Measurements from ENCODE around the gene FHL2. TPM values are rescaled to one million over a fixed set of nuclear protein-coding genes. Genes with fewer than 3 reads are reported as not detected.

The FHL2 gene
- total and polyA plus RNA-seq, 2 of the 13 experiments (the other 11 are each of a cell fraction or from before 2014, with no cell fraction given): 1.9 to 74.8 TPM

DNA sequence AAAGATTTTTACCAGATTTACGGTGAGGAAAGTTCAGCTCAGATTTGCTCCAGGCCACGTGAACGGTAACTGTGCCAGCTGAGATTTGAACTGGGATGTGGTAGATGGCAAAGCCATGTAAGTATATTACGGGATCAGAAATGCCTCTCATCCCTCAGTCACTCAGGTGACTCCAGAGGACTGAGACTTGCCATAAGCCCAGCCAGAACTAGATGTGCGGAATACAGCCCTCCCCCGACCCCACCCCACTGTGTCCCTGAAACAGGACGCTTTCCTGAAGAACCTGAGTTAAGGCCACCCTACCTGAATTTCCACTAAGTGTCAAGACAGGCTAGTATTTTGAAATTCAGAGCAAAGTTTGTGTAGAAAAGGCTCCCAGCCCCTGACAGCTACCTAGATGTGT lies 1.3 kb upstream of the FHL2 start:
- peaks cover 0 to 16% of the 10 kb centered on the region in 2 experiments; a peak in 3 of 5 replicates for H3K27me3 ChIP-seq (ENCODE audit: control insufficient read depth in 1 of 2, insufficient read depth in 2 of 2, low read length in 2 of 2)
- BruUV-seq (replicated peaks): no TSS peak
- H3K9ac ChIP-seq (ENCODE audit: insufficient read depth, low read depth, low read length): no peak overlapping the region
- DNase-seq (ENCODE audit: low spot score) (no peak), ATAC-seq (no peak), FAIRE-seq (no peak)
- H3K4me3 ChIP-seq (replicated peaks in 1 of 3; ENCODE audit: insufficient read depth in 1 of 3, low read depth in 2 of 3, low read length in 3 of 3): no peak overlapping the region
- CTCF ChIA-PET (ENCODE audit: low intra/inter-chr PET ratio, low total read pairs): no interaction called here
- H3K4me1 ChIP-seq (ENCODE audit: insufficient read depth, low read length): peaks cover 53% of the 10 kb centered on the region
- WGBS (ENCODE audit: low lambda C conversion rate): 75% methylated on average over 7 of the region's 7 CpGs
- H3K4me2 ChIP-seq (ENCODE audit: low read depth, low read length): no peak overlapping the region
- H3K9me3 ChIP-seq (ENCODE audit: low read length): no peaks in the 10 kb centered on the region
- no peak overlapping the region for H3K27ac ChIP-seq (ENCODE audit: extremely low read length, insufficient read depth, low read length)
- TF ChIP-seq ZFP62 (CRISPR knock-in tag; IDR thresholded peaks at IDR 0.05): no peak
- TF ChIP-seq CC2D1A (CRISPR knock-in tag; IDR thresholded peaks at IDR 0.05): no peak
- POLR2A ChIA-PET: no interaction called here
- peaks cover 14% of the 10 kb centered on the region for H3K79me2 ChIP-seq (ENCODE audit: insufficient read depth, low read length)
- in situ Hi-C loops (cut with HindIII; ENCODE audit: extremely low pct_ligation_motif_present, low pct_unique_long_range_greater_than_20kb) (no loop called here), intact Hi-C loops (cut with micrococcal nuclease; ENCODE audit: unreplicated experiment) (no loop called here)
- no peaks in the 10 kb centered on the region for H3K36me3 ChIP-seq (replicated peaks in 1 of 2; ENCODE audit: control insufficient read depth in 1 of 2, insufficient read depth in 2 of 2, low read length in 2 of 2)
- no peaks in the 10 kb centered on the region for H4K20me1 ChIP-seq (ENCODE audit: insufficient read depth, low read length)
- H2AFZ ChIP-seq (ENCODE audit: low read length): no peak overlapping the region

DNA sequence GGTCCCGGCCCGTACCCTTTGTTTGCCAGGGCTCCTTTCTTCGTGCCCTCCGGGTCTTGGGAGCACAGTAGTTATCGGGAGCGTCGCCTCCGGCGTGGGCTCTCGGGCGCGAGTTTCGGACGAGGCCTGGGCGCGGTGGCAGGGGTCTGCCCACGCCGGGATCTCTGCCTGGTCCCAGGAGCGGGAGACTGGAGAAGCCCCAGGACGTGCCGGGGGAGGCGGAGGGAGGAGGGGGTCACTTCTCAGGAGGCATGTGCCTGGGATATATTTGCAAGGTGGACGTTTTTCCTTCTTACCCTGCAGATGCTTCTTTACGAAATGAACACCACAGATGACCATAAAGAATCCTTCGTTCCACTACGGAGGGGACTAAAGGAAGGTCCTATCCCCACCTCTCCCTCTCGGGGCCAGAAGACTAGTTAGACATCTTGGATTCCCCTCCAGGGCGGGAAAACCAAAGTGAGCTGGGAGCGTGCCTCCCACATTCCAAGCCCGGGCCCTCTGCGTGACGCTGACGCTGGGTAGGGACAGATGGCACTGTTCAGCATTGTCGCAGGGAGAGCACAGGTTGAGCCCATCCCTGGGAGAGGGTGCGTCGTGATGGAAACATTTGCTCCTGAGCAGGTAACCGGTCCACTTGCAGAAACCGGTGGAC lies 483 bp upstream of the FHL2 start:
- H3K79me2 ChIP-seq (ENCODE audit: insufficient read depth, low read length): peaks cover 14% of the 10 kb centered on the region
- H3K9me3 ChIP-seq (ENCODE audit: low read length): no peaks in the 10 kb centered on the region
- in situ Hi-C loops (cut with HindIII; ENCODE audit: extremely low pct_ligation_motif_present, low pct_unique_long_range_greater_than_20kb): no loop called here
- TF ChIP-seq ZNF850 (CRISPR knock-in tag; conservative IDR thresholded peaks at IDR 0.05) (0 out of 2 replicates have a peak, but pooled peaks have one; percentile 17), HOXA9 (CRISPR knock-in tag; IDR thresholded peaks at IDR 0.05; ENCODE audit: borderline replicate concordance) (0 out of 2 replicates have a peak, but pooled peaks have one; percentile 38), MAFK (conservative IDR thresholded peaks at IDR 0.05 in 1 of 2, IDR thresholded peaks at IDR 0.05 in 1 of 2; ENCODE audit: low read length in 2 of 2) (peak; percentile 80 to 82), FOXO1 (CRISPR knock-in tag; IDR thresholded peaks at IDR 0.05) (0 out of 2 replicates have a peak, but pooled peaks have one; percentile 1), ZNF776 (CRISPR knock-in tag; IDR thresholded peaks at IDR 0.05) (0 out of 2 replicates have a peak, but pooled peaks have one; percentile 7), ZNF589 (CRISPR knock-in tag; conservative IDR thresholded peaks at IDR 0.05) (no peak)
- TF ChIP-seq, protein P1, sequence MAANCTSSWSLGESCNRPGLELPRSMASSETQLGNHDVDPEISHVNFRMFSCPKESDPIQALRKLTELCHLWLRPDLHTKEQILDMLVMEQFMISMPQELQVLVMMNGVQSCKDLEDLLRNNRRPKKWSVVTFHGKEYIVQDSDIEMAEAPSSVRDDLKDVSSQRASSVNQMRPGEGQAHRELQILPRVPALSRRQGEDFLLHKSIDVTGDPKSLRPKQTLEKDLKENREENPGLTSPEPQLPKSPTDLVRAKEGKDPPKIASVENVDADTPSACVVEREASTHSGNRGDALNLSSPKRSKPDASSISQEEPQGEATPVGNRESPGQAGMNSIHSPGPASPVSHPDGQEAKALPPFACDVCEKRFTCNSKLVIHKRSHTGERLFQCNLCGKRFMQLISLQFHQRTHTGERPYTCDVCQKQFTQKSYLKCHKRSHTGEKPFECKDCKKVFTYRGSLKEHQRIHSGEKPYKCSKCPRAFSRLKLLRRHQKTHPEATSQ (CRISPR knock-in tag; IDR thresholded peaks at IDR 0.05; ENCODE audit: borderline replicate concordance): 0 out of 2 replicates have a peak, but pooled peaks have one; percentile 41
- TF ChIP-seq, protein P2, sequence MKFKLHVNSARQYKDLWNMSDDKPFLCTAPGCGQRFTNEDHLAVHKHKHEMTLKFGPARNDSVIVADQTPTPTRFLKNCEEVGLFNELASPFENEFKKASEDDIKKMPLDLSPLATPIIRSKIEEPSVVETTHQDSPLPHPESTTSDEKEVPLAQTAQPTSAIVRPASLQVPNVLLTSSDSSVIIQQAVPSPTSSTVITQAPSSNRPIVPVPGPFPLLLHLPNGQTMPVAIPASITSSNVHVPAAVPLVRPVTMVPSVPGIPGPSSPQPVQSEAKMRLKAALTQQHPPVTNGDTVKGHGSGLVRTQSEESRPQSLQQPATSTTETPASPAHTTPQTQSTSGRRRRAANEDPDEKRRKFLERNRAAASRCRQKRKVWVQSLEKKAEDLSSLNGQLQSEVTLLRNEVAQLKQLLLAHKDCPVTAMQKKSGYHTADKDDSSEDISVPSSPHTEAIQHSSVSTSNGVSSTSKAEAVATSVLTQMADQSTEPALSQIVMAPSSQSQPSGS (CRISPR knock-in tag; IDR thresholded peaks at IDR 0.05): no peak
- TF ChIP-seq, protein P3, sequence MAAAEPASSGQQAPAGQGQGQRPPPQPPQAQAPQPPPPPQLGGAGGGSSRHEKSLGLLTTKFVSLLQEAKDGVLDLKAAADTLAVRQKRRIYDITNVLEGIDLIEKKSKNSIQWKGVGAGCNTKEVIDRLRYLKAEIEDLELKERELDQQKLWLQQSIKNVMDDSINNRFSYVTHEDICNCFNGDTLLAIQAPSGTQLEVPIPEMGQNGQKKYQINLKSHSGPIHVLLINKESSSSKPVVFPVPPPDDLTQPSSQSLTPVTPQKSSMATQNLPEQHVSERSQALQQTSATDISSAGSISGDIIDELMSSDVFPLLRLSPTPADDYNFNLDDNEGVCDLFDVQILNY (CRISPR knock-in tag; conservative IDR thresholded peaks at IDR 0.05): no peak

More for the DNA sequence above, 483 bp upstream of the FHL2 start:
- intact Hi-C loops (cut with micrococcal nuclease; ENCODE audit: unreplicated experiment): no loop called here
- peak overlapping the region; percentile 6; the same call in 1 of the 2 replicates for H3K9ac ChIP-seq (ENCODE audit: insufficient read depth, low read depth, low read length)
- peaks cover 60% of the 10 kb centered on the region for H3K4me1 ChIP-seq (ENCODE audit: insufficient read depth, low read length)
- peaks cover 0 to 13% of the 10 kb centered on the region in 2 experiments; a peak in 3 of 5 replicates for H3K27me3 ChIP-seq (ENCODE audit: control insufficient read depth in 1 of 2, insufficient read depth in 2 of 2, low read length in 2 of 2)
- no peak overlapping the region for H3K27ac ChIP-seq (ENCODE audit: extremely low read length, insufficient read depth, low read length)
- H3K36me3 ChIP-seq (replicated peaks in 1 of 2; ENCODE audit: control insufficient read depth in 1 of 2, insufficient read depth in 2 of 2, low read length in 2 of 2): no peaks in the 10 kb centered on the region
- no peaks in the 10 kb centered on the region for H4K20me1 ChIP-seq (ENCODE audit: insufficient read depth, low read length)
- no peak overlapping the region for H2AFZ ChIP-seq (ENCODE audit: low read length)
- no TSS peak for BruUV-seq (replicated peaks)
- DNase-seq (ENCODE audit: low spot score): no peak
- peak overlapping the region; percentile 78 for H3K4me2 ChIP-seq (ENCODE audit: low read depth, low read length)
- ChIA-PET CTCF (ENCODE audit: low intra/inter-chr PET ratio, low total read pairs) (interaction anchor here (0.9 kb wide), 1 partner anchor 30 kb away, joined by 3 read pairs; no protein-coding TSS in a partner anchor), POLR2A (no interaction called here)
- ATAC-seq: no peak
- 71% methylated on average over 38 of the region's 38 CpGs for WGBS (ENCODE audit: low lambda C conversion rate)
- peak overlapping the region in 1 of 3 experiments; percentile 85; a peak in 2 of 6 replicates for H3K4me3 ChIP-seq (replicated peaks in 1 of 3; ENCODE audit: insufficient read depth in 1 of 3, low read depth in 2 of 3, low read length in 3 of 3)
- FAIRE-seq: no peak

Data from HepG2 (cell line).